Measurements from ENCODE around the gene C13orf42. TPM values are rescaled to one million over a fixed set of nuclear protein-coding genes. Genes with fewer than 3 reads are reported as not detected.

Gene C13orf42
- total and polyA plus RNA-seq, 10 of the 15 experiments (the other 5 are each of a cell fraction or from before 2014, with no cell fraction given): not detected

- no TSS peak for BruUV-seq (replicated peaks)
- Histone ChIP-seq H3K9me3 (replicated peaks; ENCODE audit: control insufficient read depth, insufficient read depth, low read length) (no peaks in the 10 kb centered on the region), H4K20me1 (ENCODE audit: control insufficient read depth, insufficient read depth) (no peaks in the 10 kb centered on the region), H2AFZ (ENCODE audit: control insufficient read depth, low read depth, low read length) (no peak overlapping the region), H3K27ac (ENCODE audit: control insufficient read depth, insufficient read depth) (no peak overlapping the region), H3K27me3 (replicated peaks in 1 of 2; ENCODE audit: control insufficient read depth in 2 of 2, insufficient read depth in 2 of 2, low read length in 1 of 2) (no peaks in the 10 kb centered on the region; a peak in 1 of 4 replicates), H3K4me3 (no peak overlapping the region), H3K79me2 (ENCODE audit: control insufficient read depth, insufficient read depth, low read length) (no peaks in the 10 kb centered on the region), H3K4me2 (ENCODE audit: control insufficient read depth, insufficient read depth) (no peak overlapping the region), H3K36me3 (ENCODE audit: control insufficient read depth in 2 of 2, insufficient read depth in 2 of 2, low read length in 1 of 2) (no peaks in the 10 kb centered on the region), H3K4me1 (ENCODE audit: control insufficient read depth, insufficient read depth, low read length) (no peaks in the 10 kb centered on the region), H3K9ac (ENCODE audit: control insufficient read depth, insufficient read depth, low read length) (no peak overlapping the region)
- intact Hi-C loops (cut with micrococcal nuclease; ENCODE audit: unreplicated experiment) (no loop called here), in situ Hi-C loops (cut with MboI) (loop anchor here (5.0 kb wide), 1 partner anchor 674 kb away; no protein-coding TSS in a partner anchor)
- 0% methylated on average over 6 of the region's 6 CpGs for WGBS (ENCODE audit: insufficient coverage, insufficient replicate concordance, low lambda C conversion rate, missing lambda C conversion rate)
- ChIA-PET RAD21 (ENCODE audit: unreplicated experiment) (interaction anchor here (1.6 to 5.8 kb wide), 2 partner anchors 160 to 674 kb away, joined by 5 to 104 read pairs; no protein-coding TSS in a partner anchor), CTCF (interaction anchor here (1.0 to 8.5 kb wide), 6 partner anchors 16 to 674 kb away, joined by 3 to 242 read pairs (median 4); no protein-coding TSS in a partner anchor), POLR2A (interaction anchor here (0.6 kb wide), 1 partner anchor 674 kb away, joined by 3 read pairs; no protein-coding TSS in a partner anchor), SMC1A (ENCODE audit: uncharacterized antibody, unreplicated experiment) (interaction anchor here (0.7 to 8.1 kb wide), 7 partner anchors 8 to 674 kb away, joined by 3 to 112 read pairs (median 3); no protein-coding TSS in a partner anchor)
- ATAC-seq (peak; percentile 83), DNase-seq (ENCODE audit: low read depth, low spot score) (peak; percentile 9), FAIRE-seq (no peak)
- TF ChIP-seq GATAD2B (conservative IDR thresholded peaks at IDR 0.05; ENCODE audit: low read depth) (no peak), NR2F1 (conservative IDR thresholded peaks at IDR 0.05) (peak; percentile 44; the same call in 1 of the 2 replicates), BACH1 (IDR thresholded peaks at IDR 0.05; ENCODE audit: borderline replicate concordance) (no peak), ASH2L (IDR thresholded peaks at IDR 0.05; ENCODE audit: borderline replicate concordance, low read depth) (no peak), PKNOX1 (IDR thresholded peaks at IDR 0.05) (no peak), SKIL (IDR thresholded peaks at IDR 0.05; ENCODE audit: low read depth, poor library complexity, severe bottlenecking) (no peak), NFYB (IDR thresholded peaks at IDR 0.05; ENCODE audit: insufficient read depth, low read depth, low read length) (0 out of 2 replicates have a peak, but pooled peaks have one; percentile 7), CUX1 (IDR thresholded peaks at IDR 0.05; ENCODE audit: insufficient replicate concordance, low read depth, low read length) (no peak), POLR2AphosphoS5 (IDR thresholded peaks at IDR 0.05; ENCODE audit: low read length) (no peak), IRF4 (IDR thresholded peaks at IDR 0.05; ENCODE audit: low read depth, low read length) (peak; percentile 55; the same call in 1 of the 2 replicates), SMAD1 (IDR thresholded peaks at IDR 0.05; ENCODE audit: low read depth, partially characterized antibody) (no peak), ZNF217 (IDR thresholded peaks at IDR 0.05) (peak; percentile 81), PAX5 (IDR thresholded peaks at IDR 0.05; ENCODE audit: borderline replicate concordance, low read depth, low read length) (peak; percentile 53; the same call in 1 of the 2 replicates)
Observed at GRCh38 chr13:51122868-51123566, 11.9 kb upstream of the C13orf42 start.

Data from GM12878 (cell line).